ENCODE data around the gene ELK4.

DNA sequence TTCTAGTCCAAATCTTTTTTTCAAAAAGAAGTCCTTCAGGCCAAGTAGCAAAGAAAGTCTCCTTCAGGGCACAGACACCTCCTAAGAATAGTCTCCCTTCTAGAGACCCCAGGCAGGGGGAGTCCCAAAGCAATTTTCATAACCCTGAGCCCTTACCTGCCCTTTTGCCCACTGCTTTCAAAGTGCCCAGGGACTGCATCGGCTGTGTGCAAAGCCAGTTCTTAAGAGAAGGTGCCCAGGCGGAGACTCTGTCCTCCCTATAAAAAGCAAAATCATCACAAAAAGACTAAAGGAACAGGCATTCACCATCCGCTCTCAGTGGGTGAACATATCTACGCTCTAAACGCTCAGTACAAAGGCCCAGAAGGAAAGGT lies 32.2 kb downstream of the ELK4 start:
- TF ChIP-seq FOXK2 (IDR thresholded peaks at IDR 0.05) (no peak), CTBP1 (IDR thresholded peaks at IDR 0.05; ENCODE audit: borderline replicate concordance) (no peak), FOXM1 (IDR thresholded peaks at IDR 0.05; ENCODE audit: borderline replicate concordance) (no peak), HDGF (IDR thresholded peaks at IDR 0.05; ENCODE audit: borderline replicate concordance) (no peak), TARDBP (IDR thresholded peaks at IDR 0.05) (no peak), SUZ12 (IDR thresholded peaks at IDR 0.05) (no peak), SP1 (IDR thresholded peaks at IDR 0.05) (no peak), FOXA1 (IDR thresholded peaks at IDR 0.05) (no peak), LEF1 (IDR thresholded peaks at IDR 0.05; ENCODE audit: borderline replicate concordance) (no peak), BHLHE40 (IDR thresholded peaks at IDR 0.05; ENCODE audit: borderline replicate concordance) (no peak), ARNT (IDR thresholded peaks at IDR 0.05) (no peak)

All from HEK293T (cell line).